AG09319 (cell line): ENCODE results near the gene NDE1.
"Not testable (repeated sequence)": the region's sequence is repeated elsewhere in the genome, so short reads cannot be mapped to it uniquely, and the experiment has no call there.

ENCODE experiments used
- DNase-seq: peaks from one replicate; pipeline ENCODE4 v3.0.0-alpha.2; 2010; ENCODE audit warnings: low read depth; ENCODE audit errors: extremely low read depth
- CTCF ChIP-seq: IDR thresholded peaks from 2 replicates; pipeline ENCODE4 v1.5.1; 2011; ENCODE audit warnings: low read depth, mild to moderate bottlenecking, inconsistent platforms, low read length, moderate library complexity

The NDE1 gene

DNA sequence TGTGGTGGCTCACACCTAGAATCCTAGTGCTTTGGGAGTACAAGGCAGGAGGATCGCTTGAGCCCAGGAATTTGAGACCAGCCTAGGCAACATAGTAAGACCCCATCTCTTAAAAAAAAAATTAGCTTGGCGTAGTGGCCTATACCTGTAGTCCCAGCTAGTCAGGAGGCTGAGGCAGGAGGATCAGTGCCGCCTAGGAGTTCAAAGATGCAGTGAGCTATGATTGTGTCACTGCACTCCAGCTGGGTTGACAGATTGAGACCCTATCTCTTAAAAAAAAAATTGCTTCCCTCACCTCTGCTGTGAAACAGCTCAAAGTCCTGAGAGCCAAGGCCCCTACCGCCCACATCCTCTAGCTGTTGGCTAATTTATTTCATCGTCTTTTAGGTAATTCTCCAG is 10.2 kb downstream of the NDE1 start:
- no peak for TF ChIP-seq CTCF
- no peak for DNase-seq

- no peak for TF ChIP-seq CTCF
- no peak for DNase-seq
These were observed 15.1 kb downstream of the NDE1 start for GRCh38 chr16:15665107-15665506.

DNA sequence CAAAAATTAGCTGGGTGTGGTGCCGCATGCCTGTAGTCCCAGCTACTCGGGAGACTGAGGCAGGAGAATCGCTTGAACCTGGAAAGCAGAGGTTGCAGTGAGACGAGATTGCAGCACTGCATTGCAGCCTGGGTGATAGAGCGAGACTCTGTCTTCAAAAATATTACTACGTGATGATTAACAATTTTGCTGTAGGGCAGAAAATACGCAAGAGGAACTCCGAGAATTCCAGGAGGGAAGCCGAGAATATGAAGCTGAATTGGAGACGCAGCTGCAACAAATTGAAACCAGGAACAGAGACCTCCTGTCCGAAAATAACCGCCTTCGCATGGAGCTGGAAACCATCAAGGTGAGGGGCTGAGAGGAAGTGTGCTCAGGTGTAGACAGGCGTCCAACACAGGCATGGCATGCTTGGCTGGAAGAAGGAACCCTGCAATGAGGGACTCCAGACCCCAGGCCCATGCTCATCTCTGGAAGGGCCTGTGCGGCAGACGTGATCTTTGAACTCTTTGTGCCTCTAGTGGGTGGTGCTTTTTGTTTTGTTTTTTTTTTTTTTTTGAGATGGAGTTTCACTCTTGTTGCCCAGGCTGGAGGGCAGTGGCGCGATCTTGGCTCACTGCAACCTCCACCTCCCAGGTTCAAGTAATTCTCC is 17.2 kb downstream of the NDE1 start:
- DNase-seq = no peak
- TF ChIP-seq CTCF = no peak

DNA sequence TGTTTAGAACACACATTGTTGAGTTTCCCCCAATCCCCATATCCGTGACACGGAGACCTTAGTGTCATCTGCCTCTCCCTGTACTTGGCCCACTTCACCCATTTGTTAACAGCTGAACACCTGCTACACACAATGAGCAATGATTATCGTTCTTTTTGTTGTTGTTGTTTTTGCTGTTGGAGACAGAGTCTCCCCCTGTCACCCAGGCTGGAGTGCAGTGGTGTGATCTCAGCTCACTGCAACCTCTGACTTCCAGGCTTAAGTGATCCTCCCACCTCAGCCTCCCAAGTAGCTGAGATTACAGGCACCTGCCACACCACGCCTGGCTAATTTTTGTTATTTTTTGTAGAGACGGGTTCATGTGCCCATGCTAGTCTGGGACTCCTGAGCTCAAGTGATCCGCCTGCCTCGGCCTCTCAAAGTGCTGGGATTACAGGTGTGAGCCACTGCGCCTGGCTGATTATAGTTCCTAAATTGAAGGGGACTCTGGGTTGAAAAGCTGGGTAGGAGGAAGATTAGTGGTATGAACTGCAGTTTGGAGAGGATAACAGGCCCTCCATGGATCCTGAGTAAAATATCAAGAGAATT is 21.6 kb downstream of the NDE1 start:
- TF ChIP-seq CTCF = no peak
- DNase-seq = no peak

DNA sequence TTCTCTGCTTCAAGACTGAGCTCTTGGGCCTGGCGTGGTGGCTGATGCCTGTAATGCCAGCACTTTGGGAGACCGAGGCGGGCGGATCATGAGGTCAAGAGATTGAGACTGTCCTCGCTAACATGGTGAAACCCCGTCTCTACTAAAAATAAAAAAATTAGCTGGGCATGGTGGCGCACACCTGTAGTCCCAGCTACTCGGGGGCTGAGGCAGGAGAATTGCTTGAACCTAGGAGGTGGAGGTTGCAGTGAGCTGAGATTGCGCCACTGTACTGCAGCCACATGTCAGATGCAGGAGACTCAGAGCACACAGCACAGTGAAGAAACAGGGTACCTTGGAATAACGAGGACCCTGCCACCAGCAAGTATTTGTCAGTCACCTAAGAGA is 22.1 kb downstream of the NDE1 start:
- DNase-seq = not testable (repeated sequence)

DNA sequence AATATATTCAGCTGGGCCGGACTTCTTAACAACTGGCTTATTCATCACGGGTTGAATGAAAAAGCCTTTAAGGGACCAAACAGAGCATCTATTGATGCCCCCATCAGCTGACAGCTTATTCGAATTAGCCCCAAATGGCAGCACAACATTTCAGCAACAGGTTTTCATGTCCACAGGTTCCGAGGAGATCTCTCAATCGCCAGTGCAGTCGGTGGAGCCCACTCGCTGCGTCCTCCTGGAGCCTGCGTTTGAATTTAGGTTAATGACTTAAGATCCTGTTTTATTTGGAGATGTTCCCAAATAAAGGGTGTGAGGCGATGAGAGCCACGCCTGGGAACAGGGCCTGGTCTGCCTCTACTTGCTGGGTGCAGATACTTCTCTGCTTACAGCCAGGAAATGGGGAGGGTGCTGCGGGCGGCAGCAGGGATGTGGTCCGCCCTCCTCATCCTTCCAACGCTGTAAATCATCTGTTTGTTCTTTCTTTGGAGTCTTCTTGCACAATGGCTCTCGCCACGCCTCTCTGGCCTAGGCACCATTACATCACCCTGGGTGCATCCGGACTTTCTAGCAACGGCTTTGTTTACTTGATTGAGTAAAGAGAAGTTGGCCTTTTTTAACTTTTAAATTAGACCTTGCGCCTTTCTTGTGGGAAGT is 22.6 kb downstream of the NDE1 start:
- DNase-seq = peak; percentile 94
- TF ChIP-seq CTCF = no peak

DNA sequence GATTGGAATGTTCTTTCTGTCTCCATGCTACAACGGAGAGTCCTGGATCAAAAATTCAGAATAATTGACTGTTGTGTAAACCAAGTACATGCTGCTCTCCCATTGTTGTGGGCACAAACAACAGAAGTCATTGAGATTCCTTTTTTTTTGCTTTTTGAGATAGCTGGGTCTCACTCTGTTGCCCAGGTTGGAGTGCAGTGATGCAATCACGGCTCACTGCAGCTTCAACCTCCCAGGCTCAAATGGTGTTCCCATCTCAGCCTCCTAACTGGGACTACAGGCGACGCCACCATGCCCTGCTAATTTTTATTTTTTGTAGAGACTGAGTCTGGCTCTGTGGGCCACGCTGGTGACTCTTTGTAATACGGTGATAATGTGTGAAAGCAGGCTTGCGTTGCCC is 24.5 kb downstream of the NDE1 start:
- no peak for DNase-seq
- TF ChIP-seq CTCF = no peak
